GM12801 (cell line): ENCODE measurements around the gene EPN2.

ENCODE experiments used
- TF ChIP-seq, protein P1 (sequence below): IDR thresholded peaks from one replicate; pipeline ENCODE4 v1.5.1; 2011; ENCODE audit warnings: control low read depth; ENCODE audit not compliant: insufficient read length; ENCODE audit errors: extremely low read depth

Gene EPN2

DNA sequence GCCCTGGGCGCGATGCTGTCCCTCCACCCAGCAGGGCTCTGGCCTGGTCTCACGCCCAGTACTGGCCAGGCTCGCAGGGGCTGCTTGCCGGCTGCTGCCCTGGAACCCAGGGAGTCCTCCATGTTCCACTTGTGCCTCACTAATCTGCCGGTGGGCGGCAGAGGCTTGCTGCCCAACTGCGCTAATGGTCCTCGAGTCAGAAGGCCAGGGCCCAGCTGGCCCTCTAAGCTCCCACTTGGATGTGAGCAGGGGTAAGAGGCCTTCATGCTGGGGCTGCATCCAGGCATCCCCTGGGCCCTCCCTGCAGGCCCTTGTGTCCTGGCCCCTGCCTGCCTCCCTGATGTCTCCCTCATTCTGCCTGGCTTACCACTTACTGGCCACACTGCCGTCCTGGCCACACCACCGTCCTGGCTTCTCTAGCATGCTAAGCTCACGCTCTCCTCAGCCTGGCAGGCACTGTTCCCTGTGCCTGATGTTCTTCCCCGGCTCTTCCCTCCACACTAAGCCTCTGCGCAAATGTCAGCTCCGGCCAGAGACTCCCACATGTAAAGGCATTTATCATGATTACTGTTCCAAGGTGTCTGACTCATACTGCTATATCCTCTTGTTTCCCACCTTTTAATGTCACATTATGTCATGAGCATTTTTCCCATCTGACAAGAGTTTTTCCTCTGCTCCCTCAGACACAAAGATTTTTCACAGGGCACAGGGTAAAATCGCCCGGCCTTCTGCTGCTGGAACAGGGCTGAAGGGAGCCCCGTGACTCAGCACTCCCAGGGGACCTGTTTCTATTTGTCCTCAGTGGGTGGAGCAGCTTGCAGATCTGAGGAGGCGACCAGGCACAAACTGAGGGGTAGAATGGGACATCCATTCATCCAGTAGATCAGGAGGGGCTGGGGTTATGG is 109.4 kb downstream of the EPN2 start:
- TF ChIP-seq, protein P1, sequence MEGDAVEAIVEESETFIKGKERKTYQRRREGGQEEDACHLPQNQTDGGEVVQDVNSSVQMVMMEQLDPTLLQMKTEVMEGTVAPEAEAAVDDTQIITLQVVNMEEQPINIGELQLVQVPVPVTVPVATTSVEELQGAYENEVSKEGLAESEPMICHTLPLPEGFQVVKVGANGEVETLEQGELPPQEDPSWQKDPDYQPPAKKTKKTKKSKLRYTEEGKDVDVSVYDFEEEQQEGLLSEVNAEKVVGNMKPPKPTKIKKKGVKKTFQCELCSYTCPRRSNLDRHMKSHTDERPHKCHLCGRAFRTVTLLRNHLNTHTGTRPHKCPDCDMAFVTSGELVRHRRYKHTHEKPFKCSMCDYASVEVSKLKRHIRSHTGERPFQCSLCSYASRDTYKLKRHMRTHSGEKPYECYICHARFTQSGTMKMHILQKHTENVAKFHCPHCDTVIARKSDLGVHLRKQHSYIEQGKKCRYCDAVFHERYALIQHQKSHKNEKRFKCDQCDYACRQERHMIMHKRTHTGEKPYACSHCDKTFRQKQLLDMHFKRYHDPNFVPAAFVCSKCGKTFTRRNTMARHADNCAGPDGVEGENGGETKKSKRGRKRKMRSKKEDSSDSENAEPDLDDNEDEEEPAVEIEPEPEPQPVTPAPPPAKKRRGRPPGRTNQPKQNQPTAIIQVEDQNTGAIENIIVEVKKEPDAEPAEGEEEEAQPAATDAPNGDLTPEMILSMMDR: no peak

DNA sequence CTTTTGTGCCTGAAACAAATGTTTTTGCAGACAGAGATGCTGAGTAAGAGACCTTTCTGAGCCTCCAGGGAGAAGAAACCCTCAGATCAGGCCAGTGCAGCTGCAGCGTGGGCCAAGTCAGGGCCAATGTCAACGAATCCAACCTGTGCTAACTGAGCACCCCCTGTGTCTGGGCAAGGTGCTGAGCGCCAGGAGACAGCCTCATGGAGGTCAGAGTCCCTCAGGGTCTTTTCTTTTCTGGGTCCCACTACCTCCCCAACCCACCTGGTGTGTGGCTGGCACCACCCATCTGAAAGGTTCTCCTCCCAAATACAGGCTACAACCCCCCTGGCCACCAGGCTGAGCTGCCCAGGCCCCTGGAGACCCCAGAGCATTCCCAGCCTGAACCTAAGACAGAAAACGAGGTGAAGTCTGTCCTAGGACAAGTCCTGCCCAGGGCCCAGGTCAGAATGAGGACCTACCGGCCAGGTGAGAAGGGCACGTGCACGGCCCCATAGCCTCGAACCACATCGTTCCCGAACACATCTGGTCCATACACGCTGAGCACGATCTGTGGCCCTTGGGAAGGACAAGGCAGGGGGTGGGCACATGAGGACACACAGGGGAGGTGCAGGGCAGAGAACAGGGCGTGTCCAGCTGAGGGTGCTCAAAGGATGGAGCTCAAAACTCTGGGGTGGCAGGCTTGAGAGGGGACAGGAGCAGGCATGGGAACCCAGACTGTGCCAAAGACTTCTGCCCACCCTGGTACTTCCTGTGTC is 110.3 kb downstream of the EPN2 start:
- TF ChIP-seq, protein P1: no peak

DNA sequence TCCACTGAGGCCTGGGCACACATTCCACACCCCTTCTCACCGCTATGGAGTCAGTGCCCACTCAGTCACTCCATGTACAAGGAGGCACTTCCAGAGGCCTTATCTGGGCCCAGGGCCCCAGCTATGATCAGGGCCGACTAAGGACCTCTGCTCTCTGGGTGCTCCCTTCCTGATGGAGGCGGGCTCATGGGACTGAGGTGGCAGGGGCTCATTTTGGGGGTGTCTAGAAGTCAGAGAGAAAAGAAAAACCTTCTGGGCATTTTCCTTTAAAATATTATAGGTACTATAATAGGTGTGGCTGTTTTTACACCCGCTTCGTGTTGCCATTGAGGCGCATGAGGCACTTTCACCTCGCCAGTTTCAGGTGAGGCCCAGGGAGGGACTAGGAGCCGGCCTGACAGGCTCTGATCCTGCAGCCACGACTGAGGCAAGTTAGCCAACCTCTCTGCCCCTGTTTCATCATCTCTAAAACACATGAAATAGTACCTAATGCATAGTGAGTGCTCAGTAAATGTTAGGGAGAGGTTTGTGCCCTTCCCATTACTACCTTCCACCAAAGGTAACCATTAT is 111.0 kb downstream of the EPN2 start:
- TF ChIP-seq, protein P1: no peak

DNA sequence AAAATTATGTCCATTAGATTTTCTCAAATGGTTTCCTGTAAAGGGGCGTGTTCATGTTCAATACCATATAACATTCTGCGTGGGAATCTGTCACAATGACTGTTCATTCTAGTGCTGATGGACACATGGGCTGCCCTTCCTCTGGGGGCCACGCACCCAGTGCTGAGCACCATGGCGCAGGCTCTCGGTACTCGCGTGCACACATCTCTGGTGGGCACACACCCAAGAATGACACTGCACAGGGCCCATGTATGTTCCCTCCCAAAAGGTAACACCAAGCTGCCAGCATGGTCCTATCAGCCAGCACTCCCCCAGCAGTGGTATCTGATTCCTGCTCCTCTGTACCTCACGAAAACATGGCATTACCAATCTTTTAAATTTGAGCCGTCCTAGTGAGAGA is 111.6 kb downstream of the EPN2 start:
- TF ChIP-seq, protein P1: no peak

DNA sequence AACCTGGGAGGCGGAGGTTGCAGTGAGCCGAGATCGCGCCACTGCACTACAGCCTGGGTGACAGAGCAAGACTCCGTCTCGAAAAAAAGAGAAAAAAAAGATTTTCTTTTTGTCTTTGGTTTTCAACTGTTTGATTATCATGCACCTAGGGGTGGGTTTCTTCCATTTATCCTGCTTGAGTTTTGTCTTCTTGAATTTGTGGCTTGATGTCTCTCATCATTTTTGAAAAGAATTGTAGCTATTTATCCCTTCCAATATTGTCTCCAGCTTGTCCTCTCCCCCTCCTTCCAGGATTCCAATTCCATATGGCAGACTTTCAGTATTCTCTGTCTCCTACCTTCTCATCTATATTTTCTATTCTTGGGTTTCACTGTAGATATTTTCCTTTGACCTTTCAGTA is 117.6 kb downstream of the EPN2 start:
- TF ChIP-seq, protein P1: no peak

DNA sequence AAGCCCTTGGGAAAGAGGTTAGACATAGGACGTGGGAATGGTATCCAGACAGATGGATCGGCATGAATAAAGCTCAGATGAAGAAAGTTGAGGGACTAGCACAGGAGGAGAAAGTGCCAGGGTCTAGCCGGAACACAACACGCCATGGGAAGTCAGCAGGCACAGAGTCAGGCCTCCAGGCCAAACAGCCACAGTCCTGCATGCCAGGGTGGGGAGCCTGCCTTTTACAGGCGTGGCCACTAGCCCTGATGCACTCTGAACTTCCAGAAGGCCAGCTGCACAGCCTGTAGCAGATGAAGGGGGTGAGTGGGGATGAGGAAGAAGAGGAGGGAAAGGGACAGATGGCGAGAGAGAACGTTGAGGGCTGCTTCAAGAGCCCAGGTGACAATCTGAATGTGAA is 120.2 kb downstream of the EPN2 start:
- TF ChIP-seq, protein P1: no peak

DNA sequence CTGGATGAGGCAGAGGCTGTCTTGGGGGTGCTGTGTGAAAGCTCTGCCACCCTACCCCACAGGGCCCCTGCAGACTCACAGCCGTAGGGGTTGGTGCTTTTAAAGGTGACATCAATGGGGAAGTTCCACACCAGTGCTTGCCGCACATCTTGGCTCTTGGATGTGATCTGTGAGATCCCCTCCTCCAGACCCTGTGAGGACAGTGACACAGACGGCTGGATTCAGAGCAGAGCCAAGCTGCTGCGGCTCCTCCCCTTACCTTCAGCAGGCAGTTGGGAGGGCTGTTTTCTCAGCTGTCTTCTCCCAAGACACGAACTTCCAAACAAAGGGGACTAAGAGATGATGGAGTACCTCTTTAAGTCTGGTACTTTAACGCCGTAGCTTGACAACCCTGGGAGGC is 120.6 kb downstream of the EPN2 start:
- TF ChIP-seq, protein P1: no peak
